Measurements from ENCODE around the gene CBFA2T3. TPM values are rescaled to one million over a fixed set of nuclear protein-coding genes. Genes with fewer than 3 reads are reported as not detected.

The CBFA2T3 gene
- total RNA-seq, 4 donors from 2014 or later = 4.0 to 18.5 (median 5.5) TPM

DNA sequence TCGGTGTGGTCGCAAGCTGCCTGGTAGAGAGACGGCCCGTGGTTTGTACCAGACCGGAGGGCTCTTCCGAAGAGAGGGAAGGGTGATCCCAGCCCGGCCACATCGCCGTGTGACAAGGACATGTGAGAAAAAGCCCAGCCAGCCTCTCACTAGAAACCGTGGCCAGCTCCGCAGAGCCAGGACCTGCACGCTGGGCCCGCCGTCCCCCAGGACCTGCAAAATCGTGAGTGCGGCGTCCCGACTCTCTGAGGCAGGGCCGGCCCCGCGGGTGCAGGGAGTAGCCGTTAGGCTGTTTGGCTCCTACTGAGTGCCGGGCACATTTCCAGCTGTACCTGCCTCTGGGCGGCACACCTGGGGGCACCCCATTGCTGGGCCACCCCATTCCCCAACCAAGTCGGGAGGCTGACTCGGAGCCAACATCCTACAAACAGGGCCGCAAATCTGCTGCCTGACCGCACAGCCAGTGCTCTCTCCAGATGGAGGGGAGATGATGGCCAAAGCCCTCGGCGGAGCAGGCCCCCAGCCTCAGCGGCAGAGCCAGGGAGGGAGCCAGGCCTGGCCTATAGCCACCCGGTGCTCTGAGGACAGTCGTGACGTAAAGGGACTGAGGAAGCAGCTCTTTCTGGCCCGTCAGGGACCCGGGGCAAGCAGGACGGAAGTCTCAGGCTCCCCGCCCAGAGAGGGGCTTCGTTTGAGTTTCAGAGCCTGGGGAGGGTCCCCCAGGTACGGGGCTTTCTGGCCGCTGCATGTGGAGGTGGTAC, 76.9 kb downstream of the CBFA2T3 start:
- H3K27me3 ChIP-seq = no peaks in the 10 kb centered on the region
- no peak for DNase-seq
- no peaks in the 10 kb centered on the region for H3K36me3 ChIP-seq
- H3K27ac ChIP-seq = no peak overlapping the region
- 80 to 82% methylated on average over 3 to 38 of the region's 41 CpGs for WGBS, 2 donors (ENCODE audit: low coverage in 1 of 2)
- intact Hi-C loops (cut with DNase I; ENCODE audit: low total_unique reads) (no loop called here), in situ Hi-C loops (cut with MboI; ENCODE audit: low pct_ligation_motif_present in 1 of 4, low pct_unique_long_range_greater_than_20kb in 1 of 4, low sequenced_read_pairs in 3 of 4) (no loop called here)
- H3K4me3 ChIP-seq = no peak overlapping the region
- TF ChIP-seq EP300 (IDR thresholded peaks at IDR 0.05; ENCODE audit: low read depth) (no peak), POLR2A (IDR thresholded peaks at IDR 0.05) (no peak), POLR2AphosphoS5 (IDR thresholded peaks at IDR 0.05) (no peak)
- TF ChIP-seq, protein P1, sequence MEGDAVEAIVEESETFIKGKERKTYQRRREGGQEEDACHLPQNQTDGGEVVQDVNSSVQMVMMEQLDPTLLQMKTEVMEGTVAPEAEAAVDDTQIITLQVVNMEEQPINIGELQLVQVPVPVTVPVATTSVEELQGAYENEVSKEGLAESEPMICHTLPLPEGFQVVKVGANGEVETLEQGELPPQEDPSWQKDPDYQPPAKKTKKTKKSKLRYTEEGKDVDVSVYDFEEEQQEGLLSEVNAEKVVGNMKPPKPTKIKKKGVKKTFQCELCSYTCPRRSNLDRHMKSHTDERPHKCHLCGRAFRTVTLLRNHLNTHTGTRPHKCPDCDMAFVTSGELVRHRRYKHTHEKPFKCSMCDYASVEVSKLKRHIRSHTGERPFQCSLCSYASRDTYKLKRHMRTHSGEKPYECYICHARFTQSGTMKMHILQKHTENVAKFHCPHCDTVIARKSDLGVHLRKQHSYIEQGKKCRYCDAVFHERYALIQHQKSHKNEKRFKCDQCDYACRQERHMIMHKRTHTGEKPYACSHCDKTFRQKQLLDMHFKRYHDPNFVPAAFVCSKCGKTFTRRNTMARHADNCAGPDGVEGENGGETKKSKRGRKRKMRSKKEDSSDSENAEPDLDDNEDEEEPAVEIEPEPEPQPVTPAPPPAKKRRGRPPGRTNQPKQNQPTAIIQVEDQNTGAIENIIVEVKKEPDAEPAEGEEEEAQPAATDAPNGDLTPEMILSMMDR (IDR thresholded peaks at IDR 0.05) = no peak
- H3K4me1 ChIP-seq = no peaks in the 10 kb centered on the region
- H3K9me3 ChIP-seq = no peaks in the 10 kb centered on the region

DNA sequence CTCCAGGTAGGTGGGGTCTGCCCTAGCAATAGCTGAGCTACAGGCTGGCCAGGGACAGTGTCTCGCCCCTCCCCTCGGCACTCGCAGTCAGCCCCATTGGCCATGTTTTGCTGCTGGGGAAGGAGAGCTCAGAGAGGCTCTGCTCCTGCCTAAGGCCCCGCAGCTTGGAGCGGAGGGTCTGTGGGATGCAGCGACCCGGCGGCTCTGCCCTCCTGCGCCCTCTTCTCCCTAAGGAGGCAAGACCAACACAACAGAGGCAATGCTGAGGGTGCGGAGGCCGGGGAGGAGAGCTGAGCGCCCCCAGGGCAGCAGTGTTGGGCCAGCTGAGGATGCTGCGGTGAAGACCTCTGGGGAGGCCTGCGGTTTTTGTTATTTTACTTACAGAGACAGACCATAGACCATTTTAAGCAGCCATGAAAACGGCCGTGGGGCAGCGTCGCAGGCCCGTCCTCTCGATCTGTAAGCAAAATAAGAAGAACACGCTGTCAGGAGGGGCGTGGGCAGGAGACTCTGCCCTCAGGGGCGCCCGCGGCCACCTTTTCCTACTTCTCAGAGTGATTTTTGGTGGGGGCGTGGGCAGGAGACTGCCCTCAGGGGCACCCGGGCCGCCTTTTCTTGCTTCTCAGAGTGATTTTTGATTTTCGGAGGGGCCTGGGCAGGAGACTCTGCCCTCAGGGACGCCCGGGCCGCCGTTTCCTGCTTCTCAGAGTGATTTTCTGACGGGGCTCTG, 79.1 kb downstream of the CBFA2T3 start:
- TF ChIP-seq POLR2A (IDR thresholded peaks at IDR 0.05) = no peak
- TF ChIP-seq POLR2AphosphoS5 (IDR thresholded peaks at IDR 0.05) = no peak
- TF ChIP-seq, protein P1 (IDR thresholded peaks at IDR 0.05) = no peak
- no peak for TF ChIP-seq EP300 (IDR thresholded peaks at IDR 0.05; ENCODE audit: low read depth)
- WGBS, 2 donors (ENCODE audit: low coverage in 1 of 2) = 84 to 87% methylated on average over 11 to 34 of the region's 34 CpGs
- intact Hi-C loops (cut with DNase I; ENCODE audit: low total_unique reads) (no loop called here), in situ Hi-C loops (cut with MboI; ENCODE audit: low pct_ligation_motif_present in 1 of 4, low pct_unique_long_range_greater_than_20kb in 1 of 4, low sequenced_read_pairs in 3 of 4) (no loop called here)
- Histone ChIP-seq H3K27me3 (no peaks in the 10 kb centered on the region), H3K27ac (no peak overlapping the region), H3K4me1 (no peaks in the 10 kb centered on the region), H3K4me3 (no peak overlapping the region), H3K9me3 (no peaks in the 10 kb centered on the region), H3K36me3 (no peaks in the 10 kb centered on the region)
- DNase-seq = no peak

DNA sequence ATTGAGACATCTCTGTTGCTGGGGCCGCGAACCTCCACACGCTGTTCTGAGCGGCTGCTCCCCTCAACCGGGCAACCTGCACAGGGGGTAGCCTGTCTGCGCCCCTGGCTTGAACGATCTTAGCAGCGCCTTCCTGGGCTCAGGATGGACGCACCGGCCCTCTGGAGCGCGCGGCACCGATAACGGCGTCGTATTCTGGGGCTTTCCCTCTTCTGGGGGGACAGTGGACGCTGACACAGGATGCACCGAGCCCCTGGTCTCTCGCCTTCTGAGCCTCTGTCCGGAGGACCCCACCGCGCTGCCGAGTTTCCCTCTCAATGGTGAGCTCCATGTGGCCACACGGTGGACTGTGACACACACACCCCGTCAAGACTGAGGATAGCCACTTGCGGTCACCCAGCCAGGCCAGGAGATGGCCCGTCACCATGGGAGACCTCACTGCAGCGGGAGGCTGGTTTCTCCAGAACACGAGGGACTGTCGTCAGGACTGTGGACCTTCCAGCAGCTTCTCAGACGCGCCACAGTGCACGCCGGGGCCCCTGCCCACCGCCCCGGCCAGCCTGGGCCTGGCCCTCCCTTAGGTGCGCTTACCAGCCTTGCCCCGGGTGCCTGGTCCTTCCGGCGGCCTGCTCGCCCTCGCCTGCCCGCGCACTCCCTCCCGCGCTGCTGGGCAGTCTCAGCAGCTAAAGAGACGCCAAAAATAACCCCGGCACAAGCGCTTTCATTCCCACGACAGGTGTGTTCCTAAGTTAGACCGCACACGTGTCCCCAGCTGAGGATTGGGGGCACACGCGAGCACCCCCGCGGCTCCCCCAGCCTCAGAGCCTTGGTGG, 80.6 kb downstream of the CBFA2T3 start:
- intact Hi-C loops (cut with DNase I; ENCODE audit: low total_unique reads) = no loop called here
- TF ChIP-seq POLR2AphosphoS5 (IDR thresholded peaks at IDR 0.05) (no peak), POLR2A (IDR thresholded peaks at IDR 0.05) (no peak), EP300 (IDR thresholded peaks at IDR 0.05; ENCODE audit: low read depth) (no peak)
- TF ChIP-seq, protein P1 (IDR thresholded peaks at IDR 0.05) = no peak
- no peaks in the 10 kb centered on the region for H3K27me3 ChIP-seq
- H3K9me3 ChIP-seq = no peaks in the 10 kb centered on the region
- WGBS, 2 donors (ENCODE audit: low coverage in 1 of 2) = 90% methylated on average over 2 to 57 of the region's 57 CpGs
- H3K27ac ChIP-seq = no peak overlapping the region
- in situ Hi-C loops (cut with MboI; ENCODE audit: low pct_ligation_motif_present in 1 of 4, low pct_unique_long_range_greater_than_20kb in 1 of 4, low sequenced_read_pairs in 3 of 4) = no loop called here
- no peaks in the 10 kb centered on the region for H3K4me1 ChIP-seq
- H3K4me3 ChIP-seq = no peak overlapping the region
- DNase-seq = no peak
- no peaks in the 10 kb centered on the region for H3K36me3 ChIP-seq

DNA sequence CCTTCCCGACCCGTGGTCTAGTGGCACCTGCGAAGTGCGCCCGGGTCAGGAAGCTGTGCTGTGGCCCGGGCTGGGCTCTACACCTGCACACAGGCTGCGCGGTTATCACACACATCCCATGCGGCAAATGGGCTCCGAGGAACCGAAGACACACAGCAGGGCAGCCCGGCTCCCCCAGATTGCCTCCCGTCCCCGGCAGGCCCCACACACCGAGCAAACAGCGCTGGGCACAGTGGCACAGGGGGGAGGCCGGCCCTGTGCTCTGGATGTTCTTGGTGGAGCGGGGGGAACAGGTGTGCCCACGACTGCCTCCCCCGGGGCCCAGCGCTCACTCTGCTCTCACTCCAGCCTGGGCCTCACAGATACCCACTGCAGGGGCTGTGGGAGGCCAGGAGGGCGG, 81.7 kb downstream of the CBFA2T3 start:
- intact Hi-C loops (cut with DNase I; ENCODE audit: low total_unique reads) = no loop called here
- Histone ChIP-seq H3K4me1 (no peaks in the 10 kb centered on the region), H3K36me3 (no peaks in the 10 kb centered on the region), H3K9me3 (no peaks in the 10 kb centered on the region), H3K4me3 (no peak overlapping the region), H3K27ac (no peak overlapping the region), H3K27me3 (no peaks in the 10 kb centered on the region)
- in situ Hi-C loops (cut with MboI; ENCODE audit: low pct_ligation_motif_present in 1 of 4, low pct_unique_long_range_greater_than_20kb in 1 of 4, low sequenced_read_pairs in 3 of 4) = no loop called here
- DNase-seq = no peak
- TF ChIP-seq POLR2AphosphoS5 (IDR thresholded peaks at IDR 0.05) (no peak), POLR2A (IDR thresholded peaks at IDR 0.05) (no peak), EP300 (IDR thresholded peaks at IDR 0.05; ENCODE audit: low read depth) (no peak)
- TF ChIP-seq, protein P1 (IDR thresholded peaks at IDR 0.05) = no peak
- 90% methylated on average over 22 of the region's 22 CpGs; no CpG with 5 or more reads in 1 of the 2 donors for WGBS, 2 donors (ENCODE audit: low coverage in 1 of 2)
